Activated CD4-positive, alpha-beta memory T cell treated with anti-CD3 and anti-CD28 coated beads, Interleukin-2, amount 10 ng/mL, durations not matched to agents 7 days and 5 days (primary cell): ENCODE data around the gene C1R. TPM values are rescaled to one million over a fixed set of nuclear protein-coding genes. Genes with fewer than 3 reads are reported as not detected.
A peak's percentile ranks its signal among the peaks of the same experiment; 100 is the strongest.

Experiments used
- CTCF ChIA-PET: fragments of 350-600 bp; sonication (Branson Sonifier 250); formaldehyde crosslinking; loops from one replicate; lab custom pipeline; 2021; ENCODE audit warnings: antibody characterized with exemption, inconsistent platforms; lab: Charles Lee
- POLR2A ChIA-PET: fragments of 350-600 bp; sonication (Branson Sonifier 250); formaldehyde crosslinking; loops from one replicate; lab custom pipeline; 2021; ENCODE audit warnings: antibody characterized with exemption; lab: Charles Lee
- DNase-seq: peaks from one replicate; pipeline ENCODE4 v3.0.0-alpha.2; 2020
- H3K27ac Mint-ChIP-seq: one replicate; pipeline ENCODE4 v1.8.0; 2021; ENCODE audit warnings: mild to moderate bottlenecking, mixed read lengths
- H3K27me3 Mint-ChIP-seq: one replicate; pipeline ENCODE4 v1.8.0; 2021; ENCODE audit warnings: mixed read lengths
- H3K36me3 Mint-ChIP-seq: one replicate; pipeline ENCODE4 v1.8.0; 2021; ENCODE audit warnings: low read depth, mixed read lengths
- H3K4me1 Mint-ChIP-seq: one replicate; pipeline ENCODE4 v1.8.0; 2021; ENCODE audit warnings: mixed read lengths
- H3K4me3 Mint-ChIP-seq: one replicate; pipeline ENCODE4 v1.8.0; 2021; ENCODE audit warnings: mild to moderate bottlenecking, mixed read lengths
- H3K9me3 Mint-ChIP-seq: one replicate; pipeline ENCODE4 v1.8.0; 2021; ENCODE audit warnings: mixed read lengths
- total RNA-seq, 2 experiments: library from RNA; stranded (reverse); gene quantifications; one replicate each; pipeline ENCODE4 v1.2.3, GENCODE V29; 2021

C1R gene
- total RNA-seq, 2 experiments from 2014 or later: 2.7 to 3.8 TPM

- ChIA-PET POLR2A (interaction anchor here (0.7 to 3.0 kb wide), 3 partner anchors 9 to 186 kb away, joined by 3 to 26 read pairs (median 15); partner anchors contain the start of genes C12orf57, C1RL and RNU7-1), CTCF (interaction anchor here (1.4 to 3.4 kb wide), 3 partner anchors 13 to 111 kb away, joined by 4 to 12 read pairs (median 7); partner anchors contain the start of gene LPCAT3)
- Mint-ChIP-seq H3K36me3 (peaks cover 37% of the 10 kb centered on the region), H3K4me1 (peaks cover 40% of the 10 kb centered on the region), H3K9me3 (no peaks in the 10 kb centered on the region), H3K27me3 (no peaks in the 10 kb centered on the region), H3K4me3 (peak overlapping the region; percentile 100), H3K27ac (no peak overlapping the region)
- no peak for DNase-seq
Observed at GRCh38 chr12:7129287-7129871, 37.1 kb upstream of the C1R start.

- peaks cover 31% of the 10 kb centered on the region for H3K36me3 Mint-ChIP-seq
- ChIA-PET POLR2A (interaction anchor here (0.7 to 3.0 kb wide), 2 partner anchors 8 to 21 kb away, joined by 3 to 26 read pairs; partner anchors contain the start of gene C1RL), CTCF (interaction anchor here (1.4 to 3.4 kb wide), 3 partner anchors 13 to 111 kb away, joined by 4 to 12 read pairs (median 7); partner anchors contain the start of gene LPCAT3)
- no peak for DNase-seq
- H3K4me3 Mint-ChIP-seq: peak within 1 kb of the TSS; percentile 100
- no peaks in the 10 kb centered on the region for H3K9me3 Mint-ChIP-seq
- H3K4me1 Mint-ChIP-seq: peaks cover 39% of the 10 kb centered on the region
- H3K27ac Mint-ChIP-seq: no peak within 1 kb of the TSS
- no peaks in the 10 kb centered on the region for H3K27me3 Mint-ChIP-seq
Observed at GRCh38 chr12:7128681-7129286, 36.5 kb upstream of the C1R start, which contains the start of gene RBP5. Gene RBP5 (minus strand): TSS chr12:7128889. CDS start chr12:7128775, 114 bp downstream.

- H3K36me3 Mint-ChIP-seq: peaks cover 24% of the 10 kb centered on the region
- no peak overlapping the region for H3K27ac Mint-ChIP-seq
- H3K4me1 Mint-ChIP-seq: peaks cover 34% of the 10 kb centered on the region
- peak overlapping the region; percentile 43 for H3K4me3 Mint-ChIP-seq
- ChIA-PET POLR2A (no interaction called here), CTCF (no interaction called here)
- DNase-seq: no peak
- no peaks in the 10 kb centered on the region for H3K9me3 Mint-ChIP-seq
- H3K27me3 Mint-ChIP-seq: no peaks in the 10 kb centered on the region
Observed at GRCh38 chr12:7127916-7128626, 35.8 kb upstream of the C1R start.

GRCh38 chr12:7125632-7126227, 33.5 kb upstream of the C1R start:
- ChIA-PET CTCF (interaction anchor here (1.0 to 1.4 kb wide), 2 partner anchors 13 to 18 kb away, joined by 3 to 5 read pairs; no protein-coding TSS in a partner anchor), POLR2A (interaction anchor here (1.8 kb wide), 1 partner anchor 10 kb away, joined by 4 read pairs; no protein-coding TSS in a partner anchor)
- Mint-ChIP-seq H3K27ac (no peak overlapping the region), H3K4me1 (peaks cover 14% of the 10 kb centered on the region), H3K27me3 (no peaks in the 10 kb centered on the region), H3K36me3 (peaks cover 20% of the 10 kb centered on the region), H3K4me3 (no peak overlapping the region), H3K9me3 (no peaks in the 10 kb centered on the region)
- no peak for DNase-seq

- ChIA-PET POLR2A (interaction anchor here (1.0 to 1.3 kb wide), 2 partner anchors 11 to 257 kb away, joined by 3 to 4 read pairs; no protein-coding TSS in a partner anchor), CTCF (interaction anchor here (1.0 kb wide), 1 partner anchor 16 kb away, joined by 3 read pairs; no protein-coding TSS in a partner anchor)
- no peak for DNase-seq
- Mint-ChIP-seq H3K4me1 (peaks cover 8% of the 10 kb centered on the region), H3K27ac (no peak overlapping the region), H3K36me3 (peaks cover 22% of the 10 kb centered on the region), H3K9me3 (no peaks in the 10 kb centered on the region), H3K27me3 (no peaks in the 10 kb centered on the region), H3K4me3 (no peak overlapping the region)
Observed at GRCh38 chr12:7123806-7124522, 31.7 kb upstream of the C1R start.

- H3K9me3 Mint-ChIP-seq: no peaks in the 10 kb centered on the region
- CTCF ChIA-PET: interaction anchor here (1.0 kb wide), 1 partner anchor 15 kb away, joined by 3 read pairs; no protein-coding TSS in a partner anchor
- POLR2A ChIA-PET: interaction anchor here (0.7 to 1.3 kb wide), 3 partner anchors 10 to 256 kb away, joined by 3 to 4 read pairs (median 3); no protein-coding TSS in a partner anchor
- peaks cover 23% of the 10 kb centered on the region for H3K36me3 Mint-ChIP-seq
- no peak overlapping the region for H3K27ac Mint-ChIP-seq
- no peak for DNase-seq
- H3K27me3 Mint-ChIP-seq: no peaks in the 10 kb centered on the region
- H3K4me3 Mint-ChIP-seq: no peak overlapping the region
- peaks cover 3% of the 10 kb centered on the region for H3K4me1 Mint-ChIP-seq
Observed at GRCh38 chr12:7122811-7123769, 30.8 kb upstream of the C1R start.

- H3K27ac Mint-ChIP-seq: no peak overlapping the region
- no peaks in the 10 kb centered on the region for H3K27me3 Mint-ChIP-seq
- ChIA-PET POLR2A (interaction anchor here (0.7 kb wide), 1 partner anchor 8 kb away, joined by 3 read pairs; no protein-coding TSS in a partner anchor), CTCF (no interaction called here)
- no peaks in the 10 kb centered on the region for H3K4me1 Mint-ChIP-seq
- no peak for DNase-seq
- no peaks in the 10 kb centered on the region for H3K9me3 Mint-ChIP-seq
- peaks cover 31% of the 10 kb centered on the region for H3K36me3 Mint-ChIP-seq
- H3K4me3 Mint-ChIP-seq: no peak overlapping the region
Observed at GRCh38 chr12:7121324-7121723, 29.1 kb upstream of the C1R start.

- Mint-ChIP-seq H3K27me3 (no peaks in the 10 kb centered on the region), H3K36me3 (peaks cover 43% of the 10 kb centered on the region), H3K4me1 (no peaks in the 10 kb centered on the region), H3K9me3 (no peaks in the 10 kb centered on the region), H3K27ac (no peak overlapping the region), H3K4me3 (no peak overlapping the region)
- CTCF ChIA-PET: no interaction called here
- DNase-seq: no peak
- POLR2A ChIA-PET: no interaction called here
Observed at GRCh38 chr12:7120166-7120565, 27.9 kb upstream of the C1R start.

GRCh38 chr12:7118881-7119280, 26.6 kb upstream of the C1R start:
- H3K36me3 Mint-ChIP-seq: peaks cover 55% of the 10 kb centered on the region
- no peaks in the 10 kb centered on the region for H3K27me3 Mint-ChIP-seq
- H3K9me3 Mint-ChIP-seq: no peaks in the 10 kb centered on the region
- H3K4me3 Mint-ChIP-seq: no peak overlapping the region
- POLR2A ChIA-PET: interaction anchor here (2.6 kb wide), 1 partner anchor 175 kb away, joined by 6 read pairs; the partner anchor contains the start of genes C12orf57 and RNU7-1
- CTCF ChIA-PET: no interaction called here
- DNase-seq: no peak
- H3K4me1 Mint-ChIP-seq: peaks cover 3% of the 10 kb centered on the region
- H3K27ac Mint-ChIP-seq: no peak overlapping the region

- no peaks in the 10 kb centered on the region for H3K9me3 Mint-ChIP-seq
- no peak overlapping the region for H3K27ac Mint-ChIP-seq
- peaks cover 61% of the 10 kb centered on the region for H3K36me3 Mint-ChIP-seq
- ChIA-PET POLR2A (interaction anchor here (2.6 kb wide), 1 partner anchor 173 kb away, joined by 6 read pairs; the partner anchor contains the start of genes C12orf57 and RNU7-1), CTCF (interaction anchor here (1.1 to 1.6 kb wide), 2 partner anchors 9 to 10 kb away, joined by 3 to 4 read pairs; partner anchors contain the start of gene C1RL)
- H3K4me1 Mint-ChIP-seq: peaks cover 9% of the 10 kb centered on the region
- no peaks in the 10 kb centered on the region for H3K27me3 Mint-ChIP-seq
- H3K4me3 Mint-ChIP-seq: no peak overlapping the region
- DNase-seq: no peak
Observed at GRCh38 chr12:7117670-7118069, 25.4 kb upstream of the C1R start.

- CTCF ChIA-PET: interaction anchor here (1.1 to 1.6 kb wide), 2 partner anchors 8 to 10 kb away, joined by 3 to 4 read pairs; partner anchors contain the start of gene C1RL
- Mint-ChIP-seq H3K4me1 (peaks cover 9% of the 10 kb centered on the region), H3K27me3 (no peaks in the 10 kb centered on the region), H3K9me3 (no peaks in the 10 kb centered on the region), H3K36me3 (peaks cover 57% of the 10 kb centered on the region), H3K27ac (no peak overlapping the region), H3K4me3 (no peak overlapping the region)
- POLR2A ChIA-PET: interaction anchor here (2.6 kb wide), 1 partner anchor 173 kb away, joined by 6 read pairs; the partner anchor contains the start of genes C12orf57 and RNU7-1
- DNase-seq: no peak
Observed at GRCh38 chr12:7116916-7117315, 24.7 kb upstream of the C1R start.
